Naive thymus-derived CD4-positive, alpha-beta T cell (primary cell): Measurements from ENCODE around the gene C7orf57. TPM values are rescaled to one million over a fixed set of nuclear protein-coding genes. Genes with fewer than 3 reads are reported as not detected.

Experiments used
- ATAC-seq: fragments of 150-1000 bp; cut with Tn5 transposase; 2 replicates; pipeline ENCODE4 v1.10.0; 2021; ENCODE audit warnings: mild to moderate bottlenecking, moderate library complexity
- CTCF ChIA-PET: fragments of 350-600 bp; sonication (Branson Sonifier 250); formaldehyde crosslinking; loops from one replicate; lab custom pipeline; 2021; ENCODE audit warnings: antibody characterized with exemption; lab: Charles Lee
- POLR2A ChIA-PET: fragments of 350-600 bp; sonication (Branson Sonifier 250); formaldehyde crosslinking; loops from one replicate; lab custom pipeline; 2021; ENCODE audit warnings: antibody characterized with exemption, inconsistent platforms; lab: Charles Lee
- DNase-seq, 9 donors: peaks; one replicate each; pipeline versions ENCODE4 v3.0.0 to v3.0.0-alpha.2; 2020 to 2022; ENCODE audit warnings: mixed read lengths in 1 of 9
- H3K27ac ChIP-seq: one replicate; pipeline ENCODE4 v1.7.0; 2013; ENCODE audit warnings: mild to moderate bottlenecking, low read depth, low read length, moderate library complexity
- H3K27me3 ChIP-seq, 2 donors: one replicate each; pipeline ENCODE4 v1.7.0; 2013; ENCODE audit warnings: low read length in 2 of 2, mild to moderate bottlenecking in 2 of 2, moderate library complexity in 2 of 2; ENCODE audit not compliant: control insufficient read depth in 2 of 2, insufficient read depth in 2 of 2
- H3K36me3 ChIP-seq, 3 experiments: 1 replicate in 2 of 3; 2 replicates in 1 of 3; pipeline ENCODE4 v1.7.0; 2013; ENCODE audit warnings: low read length in 3 of 3, mild to moderate bottlenecking in 3 of 3, moderate library complexity in 1 of 3; ENCODE audit not compliant: insufficient read depth in 3 of 3, control insufficient read depth in 2 of 3
- H3K4me1 ChIP-seq, 2 donors: one replicate each; pipeline ENCODE4 v1.7.0; 2013; ENCODE audit warnings: low read length in 2 of 2, mild to moderate bottlenecking in 2 of 2, moderate library complexity in 1 of 2; ENCODE audit not compliant: control insufficient read depth in 2 of 2, insufficient read depth in 2 of 2
- H3K4me3 ChIP-seq: 2 replicates; pipeline ENCODE4 v1.7.0; 2013; ENCODE audit warnings: mild to moderate bottlenecking, low read length
- H3K9me3 ChIP-seq, 3 experiments: 1 replicate in 2 of 3; 2 replicates in 1 of 3; pipeline ENCODE4 v1.7.0; 2013; ENCODE audit warnings: low read length in 3 of 3; ENCODE audit not compliant: control insufficient read depth in 2 of 3
- H3K27ac Mint-ChIP-seq, 9 donors: one replicate each; pipeline ENCODE4 v1.8.0; 2020 to 2022; ENCODE audit warnings: mixed read lengths in 9 of 9, mild to moderate bottlenecking in 8 of 9, moderate library complexity in 5 of 9, inconsistent platforms in 2 of 9
- H3K27me3 Mint-ChIP-seq, 5 donors: one replicate each; pipeline ENCODE4 v1.8.0; 2021 to 2022; ENCODE audit warnings: mixed read lengths in 5 of 5, mild to moderate bottlenecking in 1 of 5
- H3K36me3 Mint-ChIP-seq, 5 donors: one replicate each; pipeline ENCODE4 v1.8.0; 2020 to 2022; ENCODE audit warnings: mixed read lengths in 5 of 5, mild to moderate bottlenecking in 3 of 5, inconsistent platforms in 1 of 5
- H3K4me1 Mint-ChIP-seq, 7 donors: one replicate each; pipeline ENCODE4 v1.8.0; 2020 to 2022; ENCODE audit warnings: mixed read lengths in 7 of 7, mild to moderate bottlenecking in 3 of 7, inconsistent platforms in 1 of 7
- H3K4me3 Mint-ChIP-seq, 10 donors: one replicate each; pipeline ENCODE4 v1.8.0; 2020 to 2022; ENCODE audit warnings: mild to moderate bottlenecking in 10 of 10, mixed read lengths in 10 of 10, moderate library complexity in 6 of 10, inconsistent platforms in 2 of 10
- H3K9me3 Mint-ChIP-seq, 11 donors: one replicate each; pipeline ENCODE4 v1.8.0; 2020 to 2022; ENCODE audit warnings: mixed read lengths in 11 of 11, mild to moderate bottlenecking in 4 of 11, inconsistent platforms in 1 of 11, moderate library complexity in 1 of 11
- intact Hi-C, 2 donors: fragments of 100-400 bp; cut with micrococcal nuclease; formaldehyde crosslinking; loops; one replicate each; pipeline ENCODE4 v1.15.1; 2023
- polyA plus RNA-seq, 2 donors: library from polyadenylated mRNA; unstranded; fragments of 300-500 nt; fragmentation: Illumina TruSeq; gene quantifications; one replicate each; pipeline ENCODE4 v1.2.3, GENCODE V29; 2021
- total RNA-seq, 6 experiments: library from RNA in 5 of 6; stranded (reverse) in 5 of 6; gene quantifications; 1 replicate in 5 of 6; 2 replicates in 1 of 6; pipeline ENCODE4 v1.2.3 and lab custom pipeline; 2021 to 2026

Gene C7orf57
- total and polyA plus RNA-seq, 7 experiments from 2014 or later = 0.08 to 0.80 (median 0.15) TPM; not detected in 3

DNA sequence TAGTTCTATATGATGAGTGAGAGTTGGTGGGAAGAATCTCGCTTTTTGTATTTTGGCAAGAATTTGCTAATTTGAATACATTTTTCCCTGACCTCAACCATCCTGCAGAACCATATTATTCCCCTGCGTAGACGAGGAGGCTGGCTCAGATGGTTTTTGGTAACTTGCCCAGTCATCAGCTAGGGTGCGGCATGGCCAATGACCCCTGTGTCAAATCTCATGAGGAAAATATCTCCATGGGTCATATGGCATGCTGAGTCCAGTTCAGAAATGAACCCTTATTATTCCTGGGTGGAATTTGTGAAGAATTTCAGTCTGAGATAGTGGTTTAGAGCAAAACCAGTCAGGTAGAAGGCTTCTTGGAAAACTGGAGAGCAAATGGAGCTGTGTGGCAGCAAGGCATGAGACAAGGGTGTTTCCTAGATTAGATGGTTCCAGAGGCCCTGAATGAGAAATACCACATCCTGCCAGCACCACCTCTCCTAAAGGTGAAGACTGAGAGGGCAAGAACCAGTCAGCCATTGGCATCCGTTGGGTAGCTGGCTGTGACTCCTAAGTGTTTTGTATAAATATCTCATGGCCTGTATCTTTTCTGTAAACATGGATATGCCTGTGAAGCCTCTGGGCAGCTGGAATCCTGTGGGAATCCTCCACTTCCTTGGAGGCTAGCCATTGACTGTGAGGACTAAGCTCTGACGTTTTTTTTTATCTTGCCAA is 47.9 kb downstream of the C7orf57 start:
- no peaks in the 10 kb centered on the region for H3K36me3 ChIP-seq
- ATAC-seq = no peak
- no peaks in the 10 kb centered on the region for H3K27me3 ChIP-seq
- intact Hi-C loops = no loop called here
- DNase-seq = peak in 3 of 9 donors; percentile 30 to 42 (median 36)
- Mint-ChIP-seq H3K4me1 (peaks cover 34 to 58% (median 52%) of the 10 kb centered on the region in 7 donors), H3K36me3 (peaks cover 0 to 3% (median 0%) of the 10 kb centered on the region in 5 donors), H3K27me3 (peaks cover 0 to 2% (median 0%) of the 10 kb centered on the region in 5 donors), H3K4me3 (peak overlapping the region in 6 of 10 donors; percentile 24 to 63 (median 55)), H3K9me3 (no peaks in the 10 kb centered on the region), H3K27ac (peak overlapping the region in 8 of 9 donors; percentile 28 to 82 (median 66))
- H3K27ac ChIP-seq = no peak overlapping the region
- ChIA-PET POLR2A (interaction anchor here (0.5 to 1.5 kb wide), 6 partner anchors 11 to 91 kb away, joined by 3 to 5 read pairs (median 3); no protein-coding TSS in a partner anchor), CTCF (interaction anchor here (0.7 to 2.8 kb wide), 3 partner anchors 23 to 92 kb away, joined by 3 to 6 read pairs (median 5); no protein-coding TSS in a partner anchor)
- no peaks in the 10 kb centered on the region for H3K9me3 ChIP-seq
- H3K4me1 ChIP-seq = peaks cover 23 to 53% of the 10 kb centered on the region in 2 donors
- H3K4me3 ChIP-seq = no peak overlapping the region

DNA sequence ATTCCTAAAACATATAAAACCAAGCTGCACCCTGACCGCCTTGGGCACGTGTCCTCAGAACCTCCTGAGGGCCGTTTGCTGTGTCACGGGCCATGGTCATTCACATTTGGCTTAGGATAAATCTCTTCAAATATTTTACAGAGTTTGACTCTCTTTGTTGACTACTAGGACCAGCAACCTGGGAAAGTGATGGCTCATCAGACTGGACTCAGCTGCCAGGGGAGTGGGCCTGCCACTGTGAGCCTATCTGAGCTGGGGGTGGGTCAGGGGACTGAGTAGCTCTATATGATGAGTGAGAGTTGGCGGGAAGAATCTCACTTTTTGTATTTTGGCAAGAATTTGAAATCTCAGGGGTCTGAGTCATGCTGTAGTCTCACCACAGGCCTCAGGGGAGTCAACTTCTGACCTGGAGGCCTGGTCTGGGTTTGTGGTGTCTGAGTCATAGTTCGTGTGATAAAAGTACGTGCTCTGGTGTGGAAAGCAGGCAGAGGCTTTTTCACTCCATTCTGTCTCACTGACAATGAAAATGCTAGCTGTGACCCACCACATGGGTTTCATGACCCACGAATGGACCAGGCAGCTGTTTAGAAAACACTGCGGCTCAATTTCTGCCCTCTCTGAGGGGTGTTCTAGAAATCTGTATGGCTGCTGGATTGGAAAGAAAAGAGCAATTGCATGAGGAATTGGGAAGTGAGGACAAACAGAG is 49.5 kb downstream of the C7orf57 start:
- peak overlapping the region; percentile 40 to 95 (median 78) for H3K27ac Mint-ChIP-seq
- Histone ChIP-seq H3K27ac (peak overlapping the region; percentile 28), H3K9me3 (no peaks in the 10 kb centered on the region), H3K4me1 (peaks cover 23 to 57% of the 10 kb centered on the region in 2 donors), H3K27me3 (no peaks in the 10 kb centered on the region), H3K4me3 (no peak overlapping the region), H3K36me3 (peaks cover 0 to 5% (median 0%) of the 10 kb centered on the region in 3 experiments)
- ChIA-PET POLR2A (interaction anchor here (1.2 to 1.7 kb wide), 3 partner anchors 10 to 93 kb away, joined by 3 to 5 read pairs (median 5); no protein-coding TSS in a partner anchor), CTCF (interaction anchor here (2.8 kb wide), 1 partner anchor 25 kb away, joined by 6 read pairs; no protein-coding TSS in a partner anchor)
- H3K9me3 Mint-ChIP-seq = no peaks in the 10 kb centered on the region
- intact Hi-C loops = loop anchor here in 1 of 2 donors (1.0 to 2.0 kb wide), 3 partner anchors 14 to 94 kb away; partner anchors contain the start of gene C7orf57
- no peaks in the 10 kb centered on the region for H3K36me3 Mint-ChIP-seq
- DNase-seq (peak in 1 of 9 donors; percentile 74), ATAC-seq (peak; percentile 42)
- H3K27me3 Mint-ChIP-seq = peaks cover 0 to 2% (median 0%) of the 10 kb centered on the region in 5 donors
- peaks cover 37 to 62% (median 53%) of the 10 kb centered on the region in 7 donors for H3K4me1 Mint-ChIP-seq
- H3K4me3 Mint-ChIP-seq = peak overlapping the region in 2 of 10 donors; percentile 29 to 70

- Mint-ChIP-seq H3K4me3 (peak overlapping the region in 2 of 10 donors; percentile 29 to 70), H3K9me3 (peaks cover 0 to 1% (median 0%) of the 10 kb centered on the region in 11 donors), H3K27me3 (peaks cover 0 to 2% (median 0%) of the 10 kb centered on the region in 5 donors), H3K27ac (peak overlapping the region; percentile 40 to 95 (median 78)), H3K4me1 (peaks cover 42 to 67% (median 57%) of the 10 kb centered on the region in 7 donors), H3K36me3 (peaks cover 0 to 3% (median 1%) of the 10 kb centered on the region in 5 donors)
- intact Hi-C loops = loop anchor here in 1 of 2 donors (1.0 to 2.0 kb wide), 3 partner anchors 13 to 94 kb away; partner anchors contain the start of gene C7orf57
- Histone ChIP-seq H3K27ac (no peak overlapping the region), H3K4me1 (peaks cover 28 to 62% of the 10 kb centered on the region in 2 donors), H3K4me3 (no peak overlapping the region), H3K27me3 (no peaks in the 10 kb centered on the region), H3K36me3 (peaks cover 0 to 5% (median under 1%) of the 10 kb centered on the region in 3 experiments), H3K9me3 (no peaks in the 10 kb centered on the region)
- POLR2A ChIA-PET = interaction anchor here (1.2 to 1.7 kb wide), 2 partner anchors 91 to 93 kb away, joined by 4 to 5 read pairs; no protein-coding TSS in a partner anchor
- CTCF ChIA-PET = interaction anchor here (2.8 kb wide), 1 partner anchor 25 kb away, joined by 6 read pairs; no protein-coding TSS in a partner anchor
- no peak for DNase-seq
- no peak for ATAC-seq
Observed at GRCh38 chr7:48085433-48085791, 50.1 kb downstream of the C7orf57 start.

- peaks cover 0 to 6% (median 5%) of the 10 kb centered on the region in 3 experiments for H3K36me3 ChIP-seq
- DNase-seq (no peak), ATAC-seq (no peak)
- no peaks in the 10 kb centered on the region for H3K27me3 ChIP-seq
- H3K9me3 ChIP-seq = no peaks in the 10 kb centered on the region
- CTCF ChIA-PET = interaction anchor here (1.0 to 2.8 kb wide), 2 partner anchors 8 to 24 kb away, joined by 3 to 6 read pairs; no protein-coding TSS in a partner anchor
- peaks cover 0 to under 1% (median 0%) of the 10 kb centered on the region in 5 donors for H3K27me3 Mint-ChIP-seq
- H3K27ac ChIP-seq = peak overlapping the region; percentile 18
- no peak overlapping the region for H3K4me3 ChIP-seq
- H3K9me3 Mint-ChIP-seq = peaks cover 0 to 1% (median 0%) of the 10 kb centered on the region in 11 donors
- POLR2A ChIA-PET = interaction anchor here (0.7 to 1.7 kb wide), 4 partner anchors 26 to 113 kb away, joined by 3 to 5 read pairs (median 4); no protein-coding TSS in a partner anchor
- intact Hi-C loops = loop anchor here in 1 of 2 donors (1.0 to 2.0 kb wide), 3 partner anchors 13 to 95 kb away; partner anchors contain the start of gene C7orf57
- peaks cover 0 to 8% (median 7%) of the 10 kb centered on the region in 5 donors for H3K36me3 Mint-ChIP-seq
- H3K4me3 Mint-ChIP-seq = peak overlapping the region in 3 of 10 donors; percentile 34 to 70 (median 64)
- peak overlapping the region; percentile 65 to 98 (median 85) for H3K27ac Mint-ChIP-seq
- H3K4me1 Mint-ChIP-seq = peaks cover 48 to 72% (median 62%) of the 10 kb centered on the region in 7 donors
- peaks cover 32 to 68% of the 10 kb centered on the region in 2 donors for H3K4me1 ChIP-seq
Observed at GRCh38 chr7:48085942-48086341, 50.6 kb downstream of the C7orf57 start.

- Histone ChIP-seq H3K36me3 (peaks cover 0 to 18% (median 6%) of the 10 kb centered on the region in 3 experiments), H3K4me3 (no peak overlapping the region), H3K27ac (peak overlapping the region; percentile 28), H3K4me1 (peaks cover 32 to 81% of the 10 kb centered on the region in 2 donors), H3K27me3 (no peaks in the 10 kb centered on the region), H3K9me3 (no peaks in the 10 kb centered on the region)
- Mint-ChIP-seq H3K4me1 (peaks cover 56 to 86% (median 75%) of the 10 kb centered on the region in 7 donors), H3K27ac (peak overlapping the region; percentile 65 to 98 (median 88)), H3K36me3 (peaks cover 0 to 22% (median 17%) of the 10 kb centered on the region in 5 donors), H3K9me3 (peaks cover 0 to 1% (median 0%) of the 10 kb centered on the region in 11 donors), H3K27me3 (no peaks in the 10 kb centered on the region), H3K4me3 (peak overlapping the region; percentile 7 to 93 (median 50))
- intact Hi-C loops = no loop called here
- POLR2A ChIA-PET = interaction anchor here (0.8 to 3.8 kb wide), 5 partner anchors 8 to 99 kb away, joined by 3 to 17 read pairs (median 5); no protein-coding TSS in a partner anchor
- CTCF ChIA-PET = no interaction called here
- ATAC-seq = no peak
- peak in 1 of 9 donors; percentile 25 for DNase-seq
Observed at GRCh38 chr7:48087349-48087748, 52.0 kb downstream of the C7orf57 start.
